ENCODE data around the gene GNAL.

DNA sequence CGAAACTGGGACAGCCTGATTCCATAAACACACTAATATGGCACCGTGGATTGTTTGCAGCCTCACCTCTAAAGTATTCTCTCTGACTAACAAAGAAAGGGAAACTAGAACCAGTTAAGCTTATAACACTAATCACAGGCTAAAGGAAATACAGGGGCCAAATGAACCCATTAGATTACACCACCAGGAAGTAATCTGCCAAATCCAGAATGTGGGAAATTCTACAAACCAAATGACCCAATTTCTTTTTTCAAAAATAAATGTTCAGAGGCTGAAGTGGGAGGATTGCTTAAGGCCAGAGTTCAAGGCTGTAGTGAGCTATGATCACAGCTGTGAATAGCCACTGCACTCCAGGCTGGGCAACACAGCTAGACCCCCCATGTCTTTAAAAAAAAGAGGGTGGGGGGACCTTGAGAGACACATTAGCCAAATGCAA is 220.5 kb downstream of the GNAL start:
- TF ChIP-seq POLR2AphosphoS5 (IDR thresholded peaks at IDR 0.05) (no peak), POLR2A (IDR thresholded peaks at IDR 0.05) (no peak)
- TF ChIP-seq, protein P1, sequence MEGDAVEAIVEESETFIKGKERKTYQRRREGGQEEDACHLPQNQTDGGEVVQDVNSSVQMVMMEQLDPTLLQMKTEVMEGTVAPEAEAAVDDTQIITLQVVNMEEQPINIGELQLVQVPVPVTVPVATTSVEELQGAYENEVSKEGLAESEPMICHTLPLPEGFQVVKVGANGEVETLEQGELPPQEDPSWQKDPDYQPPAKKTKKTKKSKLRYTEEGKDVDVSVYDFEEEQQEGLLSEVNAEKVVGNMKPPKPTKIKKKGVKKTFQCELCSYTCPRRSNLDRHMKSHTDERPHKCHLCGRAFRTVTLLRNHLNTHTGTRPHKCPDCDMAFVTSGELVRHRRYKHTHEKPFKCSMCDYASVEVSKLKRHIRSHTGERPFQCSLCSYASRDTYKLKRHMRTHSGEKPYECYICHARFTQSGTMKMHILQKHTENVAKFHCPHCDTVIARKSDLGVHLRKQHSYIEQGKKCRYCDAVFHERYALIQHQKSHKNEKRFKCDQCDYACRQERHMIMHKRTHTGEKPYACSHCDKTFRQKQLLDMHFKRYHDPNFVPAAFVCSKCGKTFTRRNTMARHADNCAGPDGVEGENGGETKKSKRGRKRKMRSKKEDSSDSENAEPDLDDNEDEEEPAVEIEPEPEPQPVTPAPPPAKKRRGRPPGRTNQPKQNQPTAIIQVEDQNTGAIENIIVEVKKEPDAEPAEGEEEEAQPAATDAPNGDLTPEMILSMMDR (IDR thresholded peaks at IDR 0.05) = no peak
